Cardiac fibroblast (primary cell): ENCODE measurements around the gene PARP1.
A peak's percentile ranks its signal among the peaks of the same experiment; 100 is the strongest.

ENCODE experiments used
- DNase-seq, 2 donors: peaks; one replicate each; pipeline versions ENCODE4 v3.0.0 to v3.0.0-alpha.2; 2010; ENCODE audit warnings: low read depth in 2 of 2
- H3K4me3 ChIP-seq, 2 donors: replicated peaks in 1 of 2; 1 replicate in 1 of 2; 2 replicates in 1 of 2; pipeline ENCODE4 v1.5.1; 2011; ENCODE audit warnings: low read depth in 2 of 2, low read length in 2 of 2, mild to moderate bottlenecking in 2 of 2, moderate library complexity in 1 of 2
- TF ChIP-seq, protein P1 (sequence below): IDR thresholded peaks from one replicate; pipeline ENCODE4 v1.5.1; 2011; ENCODE audit warnings: low read depth, mild to moderate bottlenecking, low read length, inconsistent platforms

PARP1 gene

DNA sequence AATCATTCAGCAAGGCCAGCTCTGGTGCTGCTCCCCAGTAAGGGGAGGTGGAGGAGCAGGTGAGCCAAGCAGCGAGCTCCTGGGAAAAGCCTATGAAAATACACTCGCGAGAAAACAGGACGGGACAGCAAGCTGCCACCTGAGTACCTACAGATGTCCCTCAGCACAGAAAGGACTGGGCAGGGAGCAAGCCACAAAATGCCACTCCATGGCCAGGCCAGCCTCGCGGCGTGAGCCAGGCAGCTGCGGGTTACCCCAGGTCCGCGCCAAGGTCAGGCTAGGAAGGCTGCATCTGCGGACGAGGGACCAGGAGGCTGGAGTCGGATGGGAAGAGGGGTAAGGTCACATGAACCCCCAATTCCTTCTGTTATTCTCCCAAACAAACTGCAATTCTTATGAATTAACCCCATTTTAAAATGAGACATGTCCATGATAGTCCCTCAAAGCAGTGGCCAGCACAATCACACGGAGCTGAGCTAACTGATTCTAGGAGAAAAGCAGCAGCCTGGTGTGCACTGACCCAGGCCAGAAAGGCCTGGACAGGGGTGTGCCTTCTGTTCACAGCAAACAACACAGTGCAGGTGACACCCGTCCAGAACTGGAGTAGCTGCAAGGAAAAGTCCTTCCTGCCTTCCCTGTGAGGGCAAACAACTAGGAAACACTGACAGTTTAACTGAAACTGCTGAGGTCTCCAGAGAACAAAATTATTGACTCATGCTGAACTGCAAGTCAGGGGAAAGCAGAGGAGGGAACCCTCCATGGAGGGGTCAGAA is 26.5 kb downstream of the PARP1 start:
- H3K4me3 ChIP-seq = no peak overlapping the region

DNA sequence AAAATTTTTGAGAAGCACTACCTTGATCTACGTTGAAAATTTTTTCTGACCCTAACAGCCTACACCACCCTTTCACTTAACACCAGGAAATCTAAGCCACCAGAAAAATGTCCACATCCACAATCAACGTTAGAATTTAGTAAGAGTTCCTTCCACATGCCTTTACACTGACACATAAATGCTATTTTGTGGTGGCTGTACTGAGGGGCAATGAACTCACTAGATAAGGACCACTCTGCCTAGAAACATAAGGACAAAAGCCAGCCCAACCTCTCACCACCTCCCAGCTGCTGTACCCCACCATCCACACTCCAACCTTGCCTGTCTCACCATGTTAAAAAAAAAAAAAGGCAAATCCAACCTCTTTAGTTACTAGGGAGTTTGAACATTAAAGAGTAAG is 29.8 kb downstream of the PARP1 start:
- H3K4me3 ChIP-seq = no peak overlapping the region
- DNase-seq = peak in 1 of 2 donors; percentile 5
- TF ChIP-seq, protein P1, sequence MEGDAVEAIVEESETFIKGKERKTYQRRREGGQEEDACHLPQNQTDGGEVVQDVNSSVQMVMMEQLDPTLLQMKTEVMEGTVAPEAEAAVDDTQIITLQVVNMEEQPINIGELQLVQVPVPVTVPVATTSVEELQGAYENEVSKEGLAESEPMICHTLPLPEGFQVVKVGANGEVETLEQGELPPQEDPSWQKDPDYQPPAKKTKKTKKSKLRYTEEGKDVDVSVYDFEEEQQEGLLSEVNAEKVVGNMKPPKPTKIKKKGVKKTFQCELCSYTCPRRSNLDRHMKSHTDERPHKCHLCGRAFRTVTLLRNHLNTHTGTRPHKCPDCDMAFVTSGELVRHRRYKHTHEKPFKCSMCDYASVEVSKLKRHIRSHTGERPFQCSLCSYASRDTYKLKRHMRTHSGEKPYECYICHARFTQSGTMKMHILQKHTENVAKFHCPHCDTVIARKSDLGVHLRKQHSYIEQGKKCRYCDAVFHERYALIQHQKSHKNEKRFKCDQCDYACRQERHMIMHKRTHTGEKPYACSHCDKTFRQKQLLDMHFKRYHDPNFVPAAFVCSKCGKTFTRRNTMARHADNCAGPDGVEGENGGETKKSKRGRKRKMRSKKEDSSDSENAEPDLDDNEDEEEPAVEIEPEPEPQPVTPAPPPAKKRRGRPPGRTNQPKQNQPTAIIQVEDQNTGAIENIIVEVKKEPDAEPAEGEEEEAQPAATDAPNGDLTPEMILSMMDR = no peak

More for the DNA sequence above, 26.5 kb downstream of the PARP1 start:
- TF ChIP-seq, protein P1 = no peak
- DNase-seq = no peak

DNA sequence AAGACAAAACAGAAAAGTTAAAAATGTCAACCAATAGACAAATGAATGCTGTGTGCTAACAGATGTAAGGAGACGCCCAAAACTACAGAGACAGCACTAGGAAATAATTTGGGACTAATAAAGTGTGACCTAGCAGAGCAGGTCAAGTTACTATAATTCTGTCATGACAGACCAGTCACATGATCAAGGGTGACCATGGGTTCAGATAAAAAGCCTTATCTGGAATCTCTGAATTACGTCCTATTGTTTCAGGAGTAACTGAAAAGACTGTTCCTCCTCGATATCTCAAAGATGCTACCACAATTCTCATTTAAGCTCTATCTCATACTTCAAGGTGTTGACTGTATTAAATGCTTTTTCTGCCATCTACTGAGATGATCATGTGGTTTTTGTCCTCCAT is 31.6 kb downstream of the PARP1 start:
- TF ChIP-seq, protein P1 = no peak
- DNase-seq = no peak

DNA sequence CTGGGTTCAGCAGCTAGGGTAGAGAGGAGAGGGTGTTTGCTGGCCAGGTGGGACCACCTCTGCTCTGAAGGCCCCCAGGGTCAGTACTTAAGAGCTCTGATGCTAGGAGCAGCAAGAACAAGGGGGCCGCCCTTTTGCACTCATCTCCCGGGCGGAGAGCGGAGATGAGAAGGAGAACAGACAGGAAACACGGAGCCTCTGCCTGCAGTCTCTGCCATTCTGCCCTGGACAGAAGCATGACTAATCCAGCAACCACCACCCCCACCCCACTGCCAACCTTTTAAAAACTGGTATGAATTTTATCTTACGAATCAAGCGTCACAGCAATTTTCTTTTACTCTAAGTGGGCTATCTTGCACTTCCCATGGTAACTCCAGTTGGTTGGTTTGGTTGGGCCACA is 34.5 kb downstream of the PARP1 start:
- no peak for DNase-seq
- TF ChIP-seq, protein P1 = no peak
- no peak overlapping the region for H3K4me3 ChIP-seq

More for the DNA sequence above, 31.6 kb downstream of the PARP1 start:
- H3K4me3 ChIP-seq = no peak overlapping the region

DNA sequence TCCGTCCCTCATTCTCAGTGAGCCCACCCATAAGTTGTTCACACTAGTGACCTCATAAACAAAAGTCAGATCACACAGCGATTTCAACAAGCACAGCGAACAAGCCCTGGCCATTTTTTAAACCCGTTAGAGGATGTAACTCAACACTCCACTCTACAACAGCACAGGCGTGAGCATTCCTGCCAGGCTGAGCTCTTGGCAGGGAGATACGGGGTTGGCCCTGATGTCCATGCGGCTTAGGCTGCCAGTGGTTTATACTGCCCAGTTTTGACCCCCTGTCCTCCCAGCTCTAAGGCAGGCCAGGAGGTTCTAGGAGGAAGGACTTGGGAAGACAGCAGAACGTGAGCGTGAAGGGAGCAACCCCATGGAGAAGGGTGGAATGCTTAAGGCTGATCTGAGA is 35.0 kb downstream of the PARP1 start:
- TF ChIP-seq, protein P1 = no peak
- DNase-seq = no peak
- no peak overlapping the region for H3K4me3 ChIP-seq

DNA sequence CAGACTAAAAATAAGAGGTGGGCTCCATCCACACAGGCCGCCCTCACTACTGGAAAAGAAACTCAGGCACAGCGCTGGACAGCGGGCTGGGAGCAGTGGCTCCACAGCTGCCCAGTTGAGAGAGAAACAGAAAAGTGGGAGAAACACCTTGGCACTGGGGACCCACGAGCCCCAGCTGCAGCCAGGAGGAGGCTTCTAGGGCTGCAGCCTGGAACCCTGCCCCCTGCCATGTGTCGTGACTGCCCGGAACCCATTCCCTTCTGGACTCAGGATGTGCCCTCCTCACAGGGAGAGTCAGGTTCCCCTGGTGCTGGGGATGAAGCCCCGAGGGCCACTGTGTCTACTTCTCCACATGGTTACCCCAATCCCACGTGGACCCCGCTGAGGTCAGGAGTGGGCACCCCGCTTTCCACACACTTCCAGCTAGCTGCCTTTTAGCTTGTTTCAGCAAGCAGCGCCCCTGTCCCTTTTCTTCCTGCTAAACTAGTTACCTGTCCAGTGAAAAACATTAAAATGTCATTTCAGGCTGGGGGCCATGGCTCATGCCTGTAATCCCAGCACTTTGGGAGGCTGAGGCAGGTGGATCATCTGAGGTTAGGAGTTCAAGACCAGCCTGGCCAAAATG is 35.9 kb downstream of the PARP1 start:
- no peak overlapping the region for H3K4me3 ChIP-seq
- DNase-seq = no peak
- TF ChIP-seq, protein P1 = no peak
